Measurements from ENCODE around the gene ESRRB.
A peak's percentile ranks its signal among the peaks of the same experiment; 100 is the strongest.

Gene ESRRB

GRCh38 chr14:76488551-76488950 lies 112.6 kb downstream of the ESRRB start:
- DNase-seq (ENCODE audit: extremely low spot score), result no peak
- ChIA-PET CTCF (interaction anchor here (1.0 to 4.7 kb wide), 2 partner anchors 12 to 32 kb away, joined by 3 to 19 read pairs; no protein-coding TSS in a partner anchor), POLR2A (no interaction called here)
- no peak for TF ChIP-seq CTCF (IDR thresholded peaks at IDR 0.05; ENCODE audit: control extremely low read depth, extremely low read depth, low read depth, missing control alignments)

- no peak for DNase-seq (ENCODE audit: extremely low spot score)
- no peak for TF ChIP-seq CTCF (IDR thresholded peaks at IDR 0.05; ENCODE audit: control extremely low read depth, extremely low read depth, low read depth, missing control alignments)
- ChIA-PET POLR2A (no interaction called here), CTCF (interaction anchor here (1.0 to 4.7 kb wide), 4 partner anchors 11 to 103 kb away, joined by 3 to 19 read pairs (median 4); no protein-coding TSS in a partner anchor)
These were observed 113.7 kb downstream of the ESRRB start for GRCh38 chr14:76489667-76490066.

- ChIA-PET POLR2A (no interaction called here), CTCF (interaction anchor here (0.8 to 4.7 kb wide), 5 partner anchors 10 to 156 kb away, joined by 3 to 19 read pairs (median 4); no protein-coding TSS in a partner anchor)
- DNase-seq (ENCODE audit: extremely low spot score), result no peak
- TF ChIP-seq CTCF (IDR thresholded peaks at IDR 0.05; ENCODE audit: control extremely low read depth, extremely low read depth, low read depth, missing control alignments), result no peak
These were observed 114.2 kb downstream of the ESRRB start for GRCh38 chr14:76490111-76490510.

- POLR2A ChIA-PET, result no interaction called here
- CTCF ChIA-PET, result interaction anchor here (0.8 to 4.7 kb wide), 6 partner anchors 9 to 440 kb away, joined by 3 to 19 read pairs (median 4); no protein-coding TSS in a partner anchor
- peak; percentile 37 for DNase-seq (ENCODE audit: extremely low spot score)
- no peak for TF ChIP-seq CTCF (IDR thresholded peaks at IDR 0.05; ENCODE audit: control extremely low read depth, extremely low read depth, low read depth, missing control alignments)
These were observed 114.8 kb downstream of the ESRRB start for GRCh38 chr14:76490735-76491134.

- DNase-seq (ENCODE audit: extremely low spot score), result no peak
- ChIA-PET CTCF (interaction anchor here (0.7 to 4.7 kb wide), 6 partner anchors 9 to 440 kb away, joined by 3 to 19 read pairs (median 4); no protein-coding TSS in a partner anchor), POLR2A (no interaction called here)
- no peak for TF ChIP-seq CTCF (IDR thresholded peaks at IDR 0.05; ENCODE audit: control extremely low read depth, extremely low read depth, low read depth, missing control alignments)
These were observed 115.4 kb downstream of the ESRRB start for GRCh38 chr14:76491172-76491930.

- ChIA-PET POLR2A (no interaction called here), CTCF (interaction anchor here (1.1 to 3.2 kb wide), 4 partner anchors 10 to 787 kb away, joined by 3 to 15 read pairs (median 8); no protein-coding TSS in a partner anchor)
- TF ChIP-seq CTCF (IDR thresholded peaks at IDR 0.05; ENCODE audit: control extremely low read depth, extremely low read depth, low read depth, missing control alignments), result no peak
- DNase-seq (ENCODE audit: extremely low spot score), result no peak
These were observed 120.0 kb downstream of the ESRRB start for GRCh38 chr14:76495983-76496382.
